A549 (cell line): ENCODE data around the gene USP4.

Experiments
- BCL3 ChIP-seq: fragments of >200 bp; sonication (Bioruptor Twin); formaldehyde crosslinking; IDR thresholded peaks from 3 replicates; pipeline ENCODE4 v1.6.1; 2016
- CTCF ChIP-seq: fragments of >200 bp; sonication (Bioruptor Twin); formaldehyde crosslinking; IDR thresholded peaks from 3 replicates; pipeline ENCODE4 v1.5.1; 2016
- FOSL2 ChIP-seq, 2 experiments: fragments of 450-650 bp in 1 of 2; fragments of >200 bp in 1 of 2; sonication (Bioruptor Twin) in 1 of 2; formaldehyde crosslinking; IDR thresholded peaks; 2 replicates each; pipeline versions ENCODE4 v1.5.0 to v1.6.1; 2016 to 2020; ENCODE audit warnings: mild to moderate bottlenecking in 1 of 2, moderate library complexity in 1 of 2
- NPAS2 ChIP-seq: fragments of 250-450 bp; sonication (Bioruptor Pico); IDR thresholded peaks from 2 replicates; pipeline ENCODE4 v1.8.0; 2022; ENCODE audit warnings: mild to moderate bottlenecking, moderate library complexity, borderline replicate concordance
- POLR2A ChIP-seq: IDR thresholded peaks from 2 replicates; pipeline ENCODE4 v1.6.1; 2012; ENCODE audit warnings: mild to moderate bottlenecking, low read length
- RAD21 ChIP-seq, 2 experiments: fragments of >200 bp in 1 of 2; sonication (Bioruptor Twin) in 1 of 2; formaldehyde crosslinking in 1 of 2; IDR thresholded peaks in 1 of 2; conservative IDR thresholded peaks in 1 of 2; 2 replicates in 1 of 2; 3 replicates in 1 of 2; pipeline ENCODE4 v1.6.1; 2012 to 2018; ENCODE audit warnings: inconsistent platforms in 1 of 2
- RCOR1 ChIP-seq: fragments of 150-350 bp; IDR thresholded peaks from 2 replicates; pipeline ENCODE4 v1.6.1; 2014; ENCODE audit warnings: antibody characterized with exemption, low read length, low read depth

- TF ChIP-seq FOSL2 (IDR thresholded peaks at IDR 0.05) (no peak), FOSL2 (CRISPR knock-in tag; IDR thresholded peaks at IDR 0.05) (no peak), POLR2A (no peak), NPAS2 (CRISPR knock-in tag) (no peak), CTCF (no peak), RCOR1 (no peak), BCL3 (no peak), RAD21 (conservative IDR thresholded peaks at IDR 0.05 in 1 of 2, IDR thresholded peaks at IDR 0.05 in 1 of 2) (no peak)
These were observed 101.4 kb downstream of the USP4 start for GRCh38 chr3:49238274-49239127.
